BJ (cell line): Measurements from ENCODE around the gene DPT. TPM values are rescaled to one million over a fixed set of nuclear protein-coding genes. Genes with fewer than 3 reads are reported as not detected.

ENCODE experiments used
- CTCF ChIA-PET: fragments of 350-600 bp; formaldehyde crosslinking; extraction: SDS; loops from one replicate; lab custom pipeline; 2021; ENCODE audit warnings: antibody characterized with exemption, inconsistent platforms; lab: Yijun Ruan, JAX
- POLR2A ChIA-PET: fragments of 300-600 bp; sonication (Branson Sonifier 250); formaldehyde crosslinking; extraction: SDS; loops from one replicate; lab custom pipeline; 2021; ENCODE audit warnings: antibody characterized with exemption; lab: Charles Lee
- DNase-seq: peaks from one replicate; pipeline ENCODE4 v3.0.0-alpha.2; 2011; ENCODE audit warnings: low read depth
- H3K27me3 ChIP-seq: 2 replicates; pipeline ENCODE4 v1.6.0; 2011; ENCODE audit warnings: low read length; ENCODE audit not compliant: control insufficient read depth, insufficient read depth
- H3K36me3 ChIP-seq: 2 replicates; pipeline ENCODE4 v1.5.1; 2011; ENCODE audit warnings: low read length; ENCODE audit not compliant: control insufficient read depth, insufficient read depth
- H3K4me3 ChIP-seq: 2 replicates; pipeline ENCODE4 v1.5.1; 2011; ENCODE audit warnings: low read depth, mild to moderate bottlenecking, control low read depth, low read length
- CTCF ChIP-seq: IDR thresholded peaks from 2 replicates; pipeline ENCODE4 v1.5.1; 2011; ENCODE audit warnings: low read depth, mild to moderate bottlenecking, control low read depth, inconsistent platforms, low read length, moderate library complexity; ENCODE audit not compliant: insufficient read depth
- polyA plus RNA-seq: library from polyadenylated mRNA; depleted of rRNA; stranded (reverse); fragments of >200 nt; gene quantifications from 2 replicates; pipeline ENCODE4 v1.2.3, GENCODE V29; 2011

DPT gene
- polyA plus RNA-seq, 1 experiment, result 0.13 TPM

GRCh38 chr1:168688644-168689326 is 40.2 kb downstream of the DPT start:
- no peak for DNase-seq
- CTCF ChIA-PET, result interaction anchor here (0.5 kb wide), 1 partner anchor 17 kb away, joined by 4 read pairs; no protein-coding TSS in a partner anchor
- TF ChIP-seq CTCF, result no peak
- POLR2A ChIA-PET, result no interaction called here
- no peak overlapping the region for H3K4me3 ChIP-seq
- no peaks in the 10 kb centered on the region for H3K36me3 ChIP-seq
- no peaks in the 10 kb centered on the region for H3K27me3 ChIP-seq

- H3K36me3 ChIP-seq, result no peaks in the 10 kb centered on the region
- DNase-seq, result no peak
- CTCF ChIA-PET, result no interaction called here
- POLR2A ChIA-PET, result no interaction called here
- no peaks in the 10 kb centered on the region for H3K27me3 ChIP-seq
- TF ChIP-seq CTCF, result no peak
- no peak overlapping the region for H3K4me3 ChIP-seq
Measured at GRCh38 chr1:168687816-168688215, 41.2 kb downstream of the DPT start.

DNA sequence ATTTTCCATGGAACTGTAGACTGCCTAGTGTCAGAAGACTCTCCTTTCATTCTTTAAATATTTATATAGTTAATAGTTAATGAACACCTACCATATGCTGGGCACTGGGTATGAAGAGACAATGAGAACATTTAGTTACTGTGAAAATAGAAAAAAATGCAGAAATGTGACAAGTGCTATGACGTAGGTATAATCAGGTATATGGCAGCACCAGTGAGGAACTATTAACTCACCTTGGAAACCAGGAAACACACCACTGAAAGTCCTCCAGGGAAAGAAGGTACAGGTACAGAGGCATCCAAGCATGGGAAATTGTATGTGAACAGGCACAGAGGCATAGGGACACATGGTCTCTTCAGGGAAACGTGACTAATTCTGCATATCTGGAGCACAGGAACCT is 42.3 kb downstream of the DPT start:
- TF ChIP-seq CTCF, result no peak
- Histone ChIP-seq H3K4me3 (no peak overlapping the region), H3K27me3 (no peaks in the 10 kb centered on the region), H3K36me3 (no peaks in the 10 kb centered on the region)
- DNase-seq, result no peak
- CTCF ChIA-PET, result no interaction called here
- POLR2A ChIA-PET, result no interaction called here

DNA sequence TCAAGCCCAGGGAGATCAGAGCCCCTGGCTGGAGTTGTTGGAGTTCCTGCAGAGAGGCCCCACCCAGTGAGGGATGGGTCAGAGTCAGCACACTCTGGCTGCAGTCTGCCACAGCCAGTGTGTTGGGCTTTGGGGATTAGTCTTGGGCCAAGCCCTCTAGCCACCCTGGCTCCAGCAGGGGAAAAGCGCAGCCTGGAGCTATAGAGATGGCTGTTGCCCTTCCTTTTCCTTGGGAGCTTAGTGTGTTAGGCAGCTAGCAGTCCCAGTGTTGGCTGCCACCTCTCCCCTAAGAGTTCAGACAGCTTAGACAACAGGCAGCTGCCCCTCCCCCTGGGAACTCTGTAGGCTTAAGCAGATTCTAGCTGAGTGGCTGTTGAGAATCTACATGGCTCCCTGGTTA is 45.1 kb downstream of the DPT start:
- POLR2A ChIA-PET, result no interaction called here
- no peaks in the 10 kb centered on the region for H3K27me3 ChIP-seq
- H3K4me3 ChIP-seq, result no peak overlapping the region
- TF ChIP-seq CTCF, result no peak
- DNase-seq, result no peak
- no peaks in the 10 kb centered on the region for H3K36me3 ChIP-seq
- CTCF ChIA-PET, result interaction anchor here (0.8 kb wide), 1 partner anchor 16 kb away, joined by 3 read pairs; no protein-coding TSS in a partner anchor

GRCh38 chr1:168676861-168677260 is 52.1 kb downstream of the DPT start:
- no peak overlapping the region for H3K4me3 ChIP-seq
- no peaks in the 10 kb centered on the region for H3K27me3 ChIP-seq
- CTCF ChIA-PET, result no interaction called here
- H3K36me3 ChIP-seq, result no peaks in the 10 kb centered on the region
- no peak for TF ChIP-seq CTCF
- no peak for DNase-seq
- POLR2A ChIA-PET, result no interaction called here
